Activated CD8-positive, alpha-beta memory T cell treated with anti-CD3 and anti-CD28 coated beads for 48 hours (primary cell): ENCODE measurements around the gene ASB7.

Experiments used
- DNase-seq, 3 experiments: peaks; one replicate each; pipeline ENCODE4 v3.0.0-alpha.2; 2020; ENCODE audit warnings: low read depth in 2 of 3, low spot score in 2 of 3

Gene ASB7

GRCh38 chr15:100596792-100597191, 5.6 kb upstream of the ASB7 start:
- DNase-seq: peak; percentile 83 to 94 (median 92)

- no peak for DNase-seq
These were observed 4.5 kb upstream of the ASB7 start for GRCh38 chr15:100597862-100598261.

GRCh38 chr15:100598655-100599054, 3.7 kb upstream of the ASB7 start:
- DNase-seq: no peak

- DNase-seq: no peak
These were observed 1.2 kb upstream of the ASB7 start for GRCh38 chr15:100601163-100601562.

GRCh38 chr15:100601617-100602063, 749 bp upstream of the ASB7 start:
- peak in 1 of 3 experiments; percentile 28 for DNase-seq

GRCh38 chr15:100602823-100603393, 519 bp downstream of the ASB7 start:
- peak in 2 of 3 experiments; percentile 36 to 43 for DNase-seq

- no peak for DNase-seq
These were observed 10.2 kb downstream of the ASB7 start for GRCh38 chr15:100612539-100612938.

- DNase-seq: no peak
These were observed 10.8 kb downstream of the ASB7 start for GRCh38 chr15:100613208-100613607.

GRCh38 chr15:100614336-100614735, 11.9 kb downstream of the ASB7 start:
- DNase-seq: no peak

GRCh38 chr15:100614918-100615317, 12.5 kb downstream of the ASB7 start:
- no peak for DNase-seq

- no peak for DNase-seq
These were observed 13.4 kb downstream of the ASB7 start for GRCh38 chr15:100615801-100616200.

- no peak for DNase-seq
These were observed 14.3 kb downstream of the ASB7 start for GRCh38 chr15:100616700-100617099.

GRCh38 chr15:100623301-100623700, 20.9 kb downstream of the ASB7 start:
- no peak for DNase-seq

GRCh38 chr15:100627789-100628395, 25.5 kb downstream of the ASB7 start:
- peak in 2 of 3 experiments; percentile 7 to 18 for DNase-seq

- no peak for DNase-seq
These were observed 26.4 kb downstream of the ASB7 start for GRCh38 chr15:100628746-100629145.

GRCh38 chr15:100631831-100632230, 29.4 kb downstream of the ASB7 start:
- DNase-seq: no peak

- DNase-seq: no peak
These were observed 31.3 kb downstream of the ASB7 start for GRCh38 chr15:100633763-100634075.

GRCh38 chr15:100635406-100636071, 33.1 kb downstream of the ASB7 start:
- DNase-seq: no peak

- no peak for DNase-seq
These were observed 35.9 kb downstream of the ASB7 start for GRCh38 chr15:100638177-100638730.

- no peak for DNase-seq
These were observed 40.0 kb downstream of the ASB7 start for GRCh38 chr15:100642213-100642949.

- DNase-seq: no peak
These were observed 40.6 kb downstream of the ASB7 start for GRCh38 chr15:100642950-100643338.

GRCh38 chr15:100645671-100646070, 43.3 kb downstream of the ASB7 start:
- no peak for DNase-seq
